Occipital lobe (tissue), 2 donors: Measurements from ENCODE around the gene SEC63. TPM values are rescaled to one million over a fixed set of nuclear protein-coding genes. Genes with fewer than 3 reads are reported as not detected.
"Not testable (repeated sequence)": the region's sequence is repeated elsewhere in the genome, so short reads cannot be mapped to it uniquely, and the experiment has no call there.

ENCODE experiments used
- DNase-seq: peaks from one replicate; lab custom pipeline; 2025; lab: John Stamatoyannopoulos, UW
- total RNA-seq: library from RNA; depleted of rRNA; stranded (reverse); fragments of >200 nt; gene quantifications from one replicate; pipeline ENCODE4 v1.2.3, GENCODE V29; 2014

SEC63 gene
- total RNA-seq, 1 donor from 2014 or later = 56.8 TPM

DNA sequence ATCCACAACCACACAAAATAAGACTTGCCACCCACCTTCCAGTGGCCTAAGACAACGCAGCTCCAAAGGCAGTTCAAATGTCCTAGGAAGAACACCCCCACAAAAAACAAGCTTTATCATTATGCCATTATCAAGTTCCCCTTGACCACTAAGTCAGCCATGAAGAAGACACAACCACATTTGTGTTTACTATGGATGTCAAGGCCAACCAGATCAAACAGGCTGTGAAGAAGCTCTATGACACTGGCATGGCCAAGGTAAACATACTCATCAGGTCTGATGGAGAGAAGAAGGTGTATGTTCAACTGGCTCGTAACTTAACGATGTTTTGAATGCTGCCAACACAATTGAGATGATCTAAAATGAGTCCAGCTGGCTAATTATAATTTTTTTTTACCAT, 26.1 kb downstream of the SEC63 start:
- DNase-seq = no peak

DNA sequence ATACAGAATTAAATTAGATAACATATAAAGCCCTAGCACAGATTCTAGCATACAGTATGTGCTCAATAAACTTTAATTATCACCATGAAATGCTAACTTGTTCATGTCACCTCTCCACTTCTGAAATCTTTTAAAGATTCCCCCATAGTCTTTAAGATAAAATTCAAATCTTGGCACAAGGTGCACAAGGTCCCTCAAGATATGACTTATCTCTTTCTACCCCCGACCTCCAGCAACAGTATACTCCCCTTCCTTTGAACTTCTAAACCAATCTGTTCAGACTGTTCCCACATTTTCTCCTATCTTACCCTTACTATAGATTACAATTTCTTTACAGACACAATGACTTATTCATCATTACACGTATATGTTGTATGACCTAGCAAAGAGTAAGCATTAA, 29.0 kb downstream of the SEC63 start:
- no peak for DNase-seq

DNA sequence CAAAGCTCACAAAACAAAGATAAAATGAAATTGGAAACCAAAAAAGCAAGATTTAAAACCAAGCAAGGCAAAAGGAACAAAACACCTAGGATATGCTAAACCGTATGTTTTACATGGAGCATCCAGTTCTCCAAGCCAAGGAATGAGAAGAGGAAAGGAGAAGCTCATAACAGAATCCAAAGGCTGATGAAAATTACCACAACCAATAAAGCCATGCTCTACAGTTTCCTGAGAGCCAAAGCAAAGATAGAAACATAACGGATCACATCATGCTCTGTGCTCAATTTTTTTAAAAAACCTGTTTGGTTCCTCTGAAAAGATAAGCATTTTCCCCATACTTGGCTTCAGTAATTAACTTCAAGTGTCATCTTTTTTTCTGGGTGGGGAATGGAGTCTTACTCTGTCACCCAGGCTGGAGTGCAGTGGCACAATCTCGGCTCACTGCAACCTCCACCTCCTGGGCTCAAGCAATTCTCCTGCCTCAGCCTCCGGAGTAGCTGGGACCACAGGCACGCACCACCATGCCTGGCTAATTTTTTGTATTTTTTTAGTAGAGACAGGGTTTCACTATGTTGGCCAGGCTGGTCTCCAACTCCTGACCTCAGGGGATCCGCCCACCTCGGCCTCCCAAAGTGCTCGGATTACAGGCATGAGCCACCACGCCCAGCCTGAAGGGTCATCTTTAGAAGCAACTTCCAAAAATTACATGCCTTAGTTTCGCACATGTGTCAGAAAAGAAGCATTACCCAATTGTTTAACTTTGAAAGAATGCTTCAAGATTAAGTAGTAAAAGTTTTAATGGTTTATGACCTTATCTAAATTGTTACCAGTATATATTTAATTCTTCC, 31.1 kb downstream of the SEC63 start:
- not testable (repeated sequence) for DNase-seq

DNA sequence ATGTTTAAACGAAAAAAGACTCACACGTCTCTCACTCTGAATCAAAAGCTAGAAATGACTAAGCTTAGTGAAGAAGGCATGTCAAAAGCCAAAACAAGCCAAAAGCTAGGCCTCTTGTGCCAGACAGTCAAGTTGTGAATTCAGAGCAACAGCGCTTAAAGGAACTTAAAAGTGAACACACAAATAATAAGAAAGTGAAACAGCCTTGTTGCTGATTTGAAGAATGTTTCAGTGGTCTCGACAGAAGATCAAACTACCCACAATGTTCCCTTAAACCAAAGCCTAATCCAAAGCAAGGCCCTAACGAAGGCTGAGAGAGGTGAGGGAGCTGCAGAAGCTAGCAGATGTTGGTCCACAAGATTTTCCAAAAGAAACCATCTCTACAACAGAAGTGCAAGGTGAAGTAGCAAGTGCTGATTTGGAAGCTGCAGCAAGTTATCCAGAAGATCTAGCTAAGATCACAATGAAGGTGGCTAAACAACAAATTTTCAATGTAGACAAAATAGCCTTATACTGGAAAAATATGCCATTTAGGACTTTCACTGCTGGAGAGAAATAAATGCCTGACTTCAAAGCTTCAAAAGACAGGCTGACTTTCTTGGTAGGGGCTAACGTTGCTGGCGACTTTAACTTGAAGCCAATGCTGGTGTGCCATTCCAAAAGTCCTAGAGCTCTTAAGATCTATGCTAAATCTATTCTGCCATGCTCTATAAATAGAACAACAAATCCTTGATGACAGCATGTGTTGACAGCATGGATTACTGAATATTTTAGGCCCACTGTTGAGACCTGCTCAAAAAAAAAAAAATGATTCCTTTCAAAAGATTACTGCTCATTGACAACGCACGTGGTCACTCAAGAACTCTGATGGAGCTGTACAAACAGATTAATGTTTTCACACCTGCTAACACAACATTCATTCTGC, 40.3 kb downstream of the SEC63 start:
- no peak for DNase-seq

DNA sequence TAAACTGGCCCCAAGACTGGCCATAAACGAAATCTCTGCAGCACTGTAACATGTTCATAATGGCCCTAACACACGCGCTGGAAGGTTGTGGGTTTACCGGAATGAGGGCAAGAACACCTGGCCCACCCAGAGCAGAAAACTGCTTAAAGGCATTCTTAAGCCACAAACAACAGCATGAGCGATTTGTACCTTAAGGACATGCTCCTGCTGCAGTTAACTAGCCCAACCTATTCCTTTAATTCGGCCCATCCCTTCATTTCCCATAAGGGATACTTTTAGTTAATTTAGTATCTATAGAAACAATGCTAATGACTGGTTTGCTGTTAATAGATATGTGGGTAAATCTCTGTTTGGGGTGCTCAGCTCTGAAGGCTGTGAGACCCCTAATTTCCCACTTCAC, 41.0 kb downstream of the SEC63 start:
- not testable (repeated sequence) for DNase-seq

DNA sequence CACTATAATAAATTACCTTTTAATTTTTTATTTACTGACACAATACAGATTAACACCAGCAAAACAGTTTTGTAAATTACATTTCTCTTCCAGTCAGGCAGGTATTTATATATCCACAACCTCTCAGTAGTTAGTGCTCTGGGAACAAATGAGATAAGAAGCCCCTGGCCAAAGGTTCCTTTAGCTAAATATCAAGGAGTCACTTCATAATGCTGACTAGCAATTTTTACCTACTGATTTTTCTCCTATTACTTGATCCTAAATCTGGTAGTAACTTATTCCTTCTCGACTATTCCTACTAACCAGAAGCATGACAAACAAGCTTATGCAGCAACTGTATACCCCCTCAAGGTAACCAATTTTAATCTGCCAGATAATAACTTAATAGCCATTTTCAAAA, 46.3 kb downstream of the SEC63 start:
- DNase-seq = no peak

DNA sequence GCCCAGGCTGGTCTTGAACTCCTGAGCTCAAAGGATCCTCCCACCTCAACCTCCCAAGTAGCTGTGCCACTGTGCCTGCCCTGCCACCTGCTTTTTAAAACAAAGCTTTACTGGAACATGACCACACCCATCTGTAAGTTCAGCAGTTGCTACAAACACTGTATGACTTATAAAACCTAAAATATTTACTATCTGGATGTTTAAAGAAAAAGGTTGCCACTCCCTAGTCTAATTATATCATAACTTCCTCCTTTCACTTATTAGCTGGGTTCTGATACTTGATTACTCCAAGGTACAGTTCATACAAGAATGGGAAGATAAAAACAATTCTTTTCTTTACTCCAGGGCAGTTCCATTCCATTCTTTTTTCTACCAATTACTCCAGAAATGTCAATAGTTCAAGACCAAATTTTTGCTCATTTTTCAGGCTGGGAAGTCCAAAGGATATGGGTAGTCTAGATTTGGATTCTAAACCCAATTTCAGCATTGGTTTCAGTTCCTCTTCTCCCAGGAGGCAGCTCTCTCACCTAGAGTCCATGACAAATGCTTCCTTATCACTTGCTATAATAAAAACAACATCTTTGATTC, 63.1 kb downstream of the SEC63 start:
- no peak for DNase-seq

DNA sequence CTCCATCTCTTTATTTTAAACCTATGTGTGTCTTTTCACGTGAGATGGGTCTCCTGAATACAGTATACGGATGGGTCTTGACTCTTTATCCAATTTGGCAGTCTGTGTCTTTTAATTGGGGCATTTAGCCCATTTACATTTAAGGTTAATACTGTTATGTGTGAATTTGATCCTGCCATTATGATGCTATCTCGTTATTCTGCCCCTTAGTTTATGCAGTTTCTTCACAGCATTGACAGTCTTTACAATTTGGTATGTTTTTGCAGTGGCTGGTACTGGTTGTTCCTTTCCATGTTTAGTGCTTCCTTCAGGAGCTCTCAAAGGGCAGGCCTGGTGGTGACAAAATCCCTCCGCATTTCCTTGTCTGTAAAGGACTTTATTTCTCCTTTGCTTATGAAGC, 67.6 kb downstream of the SEC63 start:
- DNase-seq = not testable (repeated sequence)

DNA sequence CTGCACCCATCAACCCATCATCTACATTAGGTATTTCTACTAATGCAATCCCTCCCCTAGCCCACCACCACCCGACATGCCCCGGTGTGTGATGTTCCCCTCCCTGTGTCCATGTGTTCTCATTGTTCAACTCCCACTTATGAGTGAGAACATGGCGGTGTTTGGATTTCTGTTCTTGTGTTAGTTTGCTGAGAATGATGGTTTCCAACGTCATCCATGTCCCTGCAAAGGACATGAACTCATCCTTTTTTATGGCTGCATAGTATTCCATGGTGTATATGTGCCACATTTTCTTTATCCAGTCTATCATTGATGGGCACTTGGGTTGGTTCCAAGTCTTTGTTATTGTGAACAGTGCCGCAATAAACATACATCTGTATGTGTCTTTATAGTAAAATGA, 72.1 kb downstream of the SEC63 start:
- not testable (repeated sequence) for DNase-seq

DNA sequence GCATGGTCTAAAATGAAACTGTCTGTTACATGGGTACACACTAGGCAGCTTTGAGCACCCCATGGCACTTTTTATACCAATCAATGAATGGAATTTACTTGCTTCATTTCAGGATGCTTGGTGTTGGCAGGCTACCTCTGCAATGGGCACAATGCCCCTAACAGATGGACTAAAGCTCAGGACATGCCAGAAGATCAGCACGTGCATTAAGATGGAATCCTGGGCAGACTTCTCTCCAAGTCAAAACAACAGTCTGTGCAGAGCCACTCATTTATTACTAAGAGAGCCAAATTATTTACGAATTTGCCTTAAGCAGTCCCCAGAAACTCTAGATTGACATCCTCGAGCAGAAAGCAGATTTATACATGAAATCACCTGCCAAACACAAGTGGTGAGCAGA, 78.1 kb downstream of the SEC63 start:
- DNase-seq = no peak

DNA sequence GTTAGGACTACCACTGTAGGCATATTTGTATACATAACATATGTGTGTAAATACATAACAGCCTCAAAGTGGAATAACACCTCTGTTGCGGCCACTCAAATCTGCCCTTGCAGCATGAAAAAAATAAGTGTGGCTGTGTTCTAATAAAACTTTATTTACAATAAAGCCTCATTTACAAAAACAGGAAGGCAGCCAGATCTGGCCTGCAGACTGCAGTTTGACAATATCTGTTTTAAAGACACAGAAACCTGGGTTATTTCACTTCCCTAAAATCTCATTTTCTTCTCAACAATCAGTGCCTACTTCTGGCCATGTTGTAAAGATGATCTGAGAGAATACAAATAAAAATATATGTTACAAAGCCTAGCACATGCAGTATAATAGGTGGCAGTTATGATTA, 80.0 kb downstream of the SEC63 start:
- no peak for DNase-seq

DNA sequence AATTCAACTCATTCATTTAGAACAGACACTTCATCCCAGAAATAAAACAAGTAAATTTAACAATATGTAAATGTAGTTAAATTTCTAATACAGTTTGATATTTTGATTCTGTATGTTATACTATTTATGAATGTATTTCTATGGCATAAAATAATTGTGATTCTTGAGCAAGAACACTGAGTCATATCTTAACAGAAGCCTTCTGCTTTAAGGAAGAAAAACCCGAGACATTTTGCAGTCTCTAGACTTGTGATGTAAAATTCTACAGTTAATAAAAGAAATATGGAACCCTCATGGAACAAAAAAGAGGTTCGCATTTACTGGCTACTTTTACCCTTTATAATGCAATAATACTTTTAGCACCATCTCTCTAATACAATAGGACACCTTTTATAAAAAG, 86.0 kb downstream of the SEC63 start:
- no peak for DNase-seq

DNA sequence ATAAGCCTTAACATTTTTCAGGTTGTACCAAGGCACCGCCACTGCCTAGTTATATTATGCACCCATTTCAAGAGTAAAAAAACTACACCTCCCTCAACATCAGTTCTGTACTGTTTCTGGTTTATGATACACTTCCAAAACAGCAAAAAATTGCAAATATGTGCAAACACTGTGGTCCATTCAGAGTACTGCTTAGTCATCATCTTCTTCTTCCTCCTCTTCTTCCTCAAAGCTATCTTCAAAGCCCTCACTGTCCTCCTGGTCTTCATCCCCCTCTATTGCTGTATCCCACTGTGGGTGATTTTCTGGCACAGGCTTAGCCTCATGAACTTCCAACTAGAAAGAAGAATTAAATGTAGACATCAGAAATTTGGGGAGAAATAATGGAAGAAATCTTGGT, 86.5 kb downstream of the SEC63 start:
- DNase-seq = not testable (repeated sequence)

DNA sequence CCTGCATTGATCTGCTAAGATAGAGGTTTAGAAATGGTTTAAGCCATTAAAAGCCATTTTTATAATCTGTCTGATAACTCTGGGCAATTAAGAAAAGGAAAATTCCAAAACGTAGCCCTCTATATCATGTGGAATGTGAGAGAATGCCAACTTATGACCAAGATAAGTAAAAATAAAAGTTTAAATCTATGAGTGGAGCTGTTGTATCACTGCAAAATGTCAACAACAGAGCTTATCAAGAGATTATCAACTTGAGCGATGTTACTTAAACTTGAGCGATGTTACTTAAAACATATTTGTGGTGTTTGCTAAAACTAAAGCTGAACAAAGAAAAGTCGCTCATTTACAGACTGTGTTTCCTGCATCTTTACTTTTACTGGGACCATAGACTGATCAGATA, 87.0 kb downstream of the SEC63 start:
- DNase-seq = no peak

DNA sequence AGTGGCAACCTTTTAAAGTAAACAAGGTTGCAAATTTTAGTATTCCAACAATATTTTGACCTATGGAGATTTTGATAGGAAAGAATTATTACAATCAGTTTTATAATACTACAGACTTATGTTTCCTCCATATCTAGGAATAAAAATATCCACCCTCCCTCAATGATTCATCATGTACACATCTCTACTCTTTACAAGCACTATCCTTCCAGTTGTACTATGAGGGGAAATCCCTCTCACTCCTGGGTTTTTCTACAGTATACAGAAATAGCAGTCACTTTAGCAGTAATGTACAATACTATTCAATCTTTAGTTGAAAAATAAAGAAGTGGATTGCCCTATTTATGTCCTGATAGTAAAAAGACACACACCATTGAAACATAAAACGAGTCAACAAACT, 87.6 kb downstream of the SEC63 start:
- DNase-seq = no peak

DNA sequence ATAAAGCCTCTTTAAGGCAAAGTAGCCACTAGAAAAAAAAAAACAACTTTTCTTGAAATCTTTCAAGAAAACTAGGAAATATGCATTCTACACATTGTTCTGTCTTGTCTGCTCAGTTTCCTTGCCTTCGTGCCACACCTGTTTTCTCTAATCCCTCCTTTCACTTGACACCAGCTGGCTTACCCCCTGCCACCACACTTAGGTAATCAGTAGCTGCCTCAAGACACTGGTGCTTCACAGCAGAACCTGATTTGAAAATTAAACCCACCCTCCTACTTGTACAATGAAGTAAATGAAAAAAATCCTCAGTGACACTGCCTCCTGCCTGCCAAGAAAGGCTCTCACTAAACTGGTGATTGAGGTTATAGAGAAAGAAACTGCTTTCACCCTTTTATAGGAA, 88.1 kb downstream of the SEC63 start:
- no peak for DNase-seq

DNA sequence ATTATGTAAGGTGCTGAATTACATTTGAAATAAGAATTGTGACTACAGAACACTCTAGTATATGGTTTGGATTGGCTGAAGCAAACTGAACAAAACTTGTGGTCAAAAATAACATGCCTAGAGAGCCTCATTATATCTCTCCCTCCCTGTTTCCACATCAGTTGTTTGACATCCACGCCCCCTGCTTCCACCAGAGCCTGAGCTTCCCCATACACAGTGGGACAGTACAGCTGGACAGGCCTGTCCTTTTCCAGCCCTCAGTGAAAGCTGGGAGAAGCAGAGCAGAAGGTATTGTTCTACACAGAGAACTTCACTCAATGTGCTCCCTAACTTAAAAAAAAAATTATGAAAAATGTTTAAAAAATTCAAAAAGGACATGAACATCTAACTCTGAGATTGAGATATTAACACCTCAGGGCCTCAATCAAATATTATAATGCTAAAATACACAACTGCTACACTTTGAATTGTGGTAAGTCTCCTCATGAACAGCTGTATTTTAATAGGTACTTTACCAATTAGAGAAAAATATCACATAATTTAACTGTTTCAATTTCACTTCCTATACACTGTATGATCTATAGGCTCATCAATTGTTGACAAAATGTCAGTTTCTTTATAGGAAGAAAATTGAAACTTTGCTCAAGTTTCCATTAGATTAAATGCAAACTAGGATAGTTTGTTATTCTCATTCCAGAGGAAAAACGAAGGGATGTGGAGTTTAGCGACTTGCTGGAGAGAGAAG, 89.0 kb downstream of the SEC63 start:
- DNase-seq = no peak

DNA sequence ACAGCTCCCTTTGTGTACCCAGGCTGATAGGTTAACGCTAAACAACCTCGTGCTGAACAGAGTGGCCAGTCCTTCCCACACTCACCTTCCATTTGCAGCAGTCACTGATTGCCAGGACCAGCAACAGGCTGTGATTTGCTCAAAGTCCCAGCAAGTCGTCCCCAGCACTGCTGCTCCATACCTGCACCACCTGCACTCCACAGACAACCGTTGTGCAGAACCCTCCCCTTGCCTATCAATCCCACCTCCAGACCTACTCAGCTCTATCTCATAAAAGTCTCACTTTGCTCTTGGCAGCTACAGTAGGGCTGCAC, 90.7 kb downstream of the SEC63 start:
- no peak for DNase-seq

DNA sequence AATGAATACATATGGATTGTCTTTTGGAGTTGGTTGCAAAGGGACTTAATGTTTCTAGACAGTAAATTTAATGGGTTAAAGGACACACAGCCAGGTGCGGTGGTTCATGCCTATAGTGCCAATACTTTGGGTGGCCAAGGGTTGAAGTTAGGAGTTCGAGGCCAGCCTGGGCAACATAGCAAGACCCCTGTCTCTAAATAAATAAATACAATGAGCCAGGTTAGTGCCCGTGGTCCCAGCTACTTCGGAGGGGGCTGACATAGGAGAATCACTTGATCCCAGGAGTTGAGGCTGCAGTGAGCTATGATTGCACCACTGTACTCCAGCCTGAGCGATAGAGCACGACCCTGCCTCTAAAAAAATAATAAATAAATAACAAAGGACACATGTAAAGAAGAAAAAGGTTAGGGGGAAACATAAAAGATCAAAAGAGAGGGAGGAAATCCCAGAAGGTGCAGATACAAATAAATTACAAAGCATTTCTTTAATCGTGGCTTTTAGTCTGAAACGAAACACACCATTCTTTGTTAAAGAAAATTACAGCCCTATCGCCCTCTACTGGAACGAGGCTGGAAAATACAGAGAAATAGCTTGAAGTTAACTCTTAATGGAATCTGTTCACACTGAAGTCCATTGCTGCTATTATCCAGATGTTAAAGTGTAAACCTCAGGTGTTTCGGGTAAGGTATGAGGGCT, 91.3 kb downstream of the SEC63 start:
- DNase-seq = no peak

DNA sequence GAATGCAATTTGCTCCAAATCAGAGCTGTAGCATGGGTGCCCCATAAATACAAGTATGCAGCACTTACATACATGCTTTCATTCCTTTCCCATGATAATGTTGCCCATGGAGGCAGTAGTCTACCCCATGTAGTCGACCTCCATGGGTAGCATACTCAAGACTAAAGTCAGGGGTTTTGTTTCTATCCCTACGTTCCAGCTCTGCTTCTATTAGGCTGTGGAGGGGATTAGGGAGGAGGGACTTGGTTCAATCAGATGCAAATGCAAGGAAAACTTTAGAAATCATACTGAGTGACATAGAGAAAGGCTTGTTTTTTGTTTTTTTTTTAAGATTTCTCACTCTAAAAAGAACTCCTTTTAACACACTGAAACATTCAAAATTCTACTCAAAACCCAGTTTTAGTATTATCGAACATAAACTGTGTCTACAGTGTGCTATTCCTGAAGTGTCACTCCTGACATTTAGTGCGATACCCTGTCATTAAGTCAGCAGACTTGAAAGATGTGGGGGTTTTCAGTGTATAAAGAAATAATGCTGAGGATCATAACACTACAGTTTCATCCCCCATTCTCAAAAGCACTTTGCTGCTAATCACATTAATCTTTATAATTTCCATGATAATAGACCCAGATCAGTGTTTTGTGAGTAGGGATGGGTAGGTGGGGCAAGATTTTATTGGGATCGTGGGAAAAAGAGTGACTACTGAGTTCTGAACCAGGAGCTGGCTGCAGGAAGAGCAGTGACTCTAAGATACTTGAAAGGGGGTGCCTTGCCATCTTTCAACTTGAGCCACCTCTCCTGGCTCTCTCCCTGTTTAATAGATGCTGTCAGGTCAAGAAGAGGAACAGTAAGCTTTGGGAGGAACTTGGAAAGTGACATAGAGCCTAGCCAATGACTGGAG, 93.5 kb downstream of the SEC63 start:
- no peak for DNase-seq
